PC-3 (cell line): ENCODE measurements around the gene SF3B6.

Experiments used
- EZH2 ChIP-seq: fragments of 300-600 bp; sonication (generic); IDR thresholded peaks from one replicate; pipeline ENCODE4 v1.6.1; 2017; ENCODE audit warnings: antibody characterized with exemption, mild to moderate bottlenecking, low read length; ENCODE audit not compliant: unreplicated experiment
- EZH2phosphoT487 ChIP-seq: fragments of 300-600 bp; sonication (generic); IDR thresholded peaks from 2 replicates; pipeline ENCODE4 v1.6.1; 2018; ENCODE audit warnings: mild to moderate bottlenecking, antibody characterized with exemption, low read length, borderline replicate concordance
- TF ChIP-seq, protein P1 (sequence below): fragments of 300-600 bp; sonication (generic); conservative IDR thresholded peaks from 2 replicates; pipeline ENCODE4 v1.5.1; 2017; ENCODE audit warnings: antibody characterized with exemption, low read depth, mild to moderate bottlenecking, low read length

DNA sequence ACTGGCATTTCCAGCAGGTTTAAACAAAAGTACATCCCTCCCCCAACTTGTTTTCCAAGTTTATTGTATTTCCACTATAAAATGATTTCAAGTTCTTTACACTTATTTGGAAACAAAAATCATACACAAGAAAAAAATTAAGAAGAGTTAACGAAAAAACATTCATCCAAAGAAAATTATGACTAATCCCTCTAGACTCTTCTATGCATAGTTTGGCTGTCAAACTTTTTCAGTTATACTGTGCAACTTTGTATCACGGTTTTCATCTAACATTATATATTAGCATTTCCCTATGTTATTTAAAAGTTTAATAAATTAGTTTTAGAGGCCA is 29.6 kb downstream of the SF3B6 start:
- TF ChIP-seq, protein P1, sequence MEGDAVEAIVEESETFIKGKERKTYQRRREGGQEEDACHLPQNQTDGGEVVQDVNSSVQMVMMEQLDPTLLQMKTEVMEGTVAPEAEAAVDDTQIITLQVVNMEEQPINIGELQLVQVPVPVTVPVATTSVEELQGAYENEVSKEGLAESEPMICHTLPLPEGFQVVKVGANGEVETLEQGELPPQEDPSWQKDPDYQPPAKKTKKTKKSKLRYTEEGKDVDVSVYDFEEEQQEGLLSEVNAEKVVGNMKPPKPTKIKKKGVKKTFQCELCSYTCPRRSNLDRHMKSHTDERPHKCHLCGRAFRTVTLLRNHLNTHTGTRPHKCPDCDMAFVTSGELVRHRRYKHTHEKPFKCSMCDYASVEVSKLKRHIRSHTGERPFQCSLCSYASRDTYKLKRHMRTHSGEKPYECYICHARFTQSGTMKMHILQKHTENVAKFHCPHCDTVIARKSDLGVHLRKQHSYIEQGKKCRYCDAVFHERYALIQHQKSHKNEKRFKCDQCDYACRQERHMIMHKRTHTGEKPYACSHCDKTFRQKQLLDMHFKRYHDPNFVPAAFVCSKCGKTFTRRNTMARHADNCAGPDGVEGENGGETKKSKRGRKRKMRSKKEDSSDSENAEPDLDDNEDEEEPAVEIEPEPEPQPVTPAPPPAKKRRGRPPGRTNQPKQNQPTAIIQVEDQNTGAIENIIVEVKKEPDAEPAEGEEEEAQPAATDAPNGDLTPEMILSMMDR: no peak
- no peak for TF ChIP-seq EZH2
- TF ChIP-seq EZH2phosphoT487: no peak
